Kidney epithelial cell (primary cell): ENCODE data around the gene LCE3D. TPM values are rescaled to one million over a fixed set of nuclear protein-coding genes. Genes with fewer than 3 reads are reported as not detected.
A peak's percentile ranks its signal among the peaks of the same experiment; 100 is the strongest.
"Not testable (repeated sequence)": the region's sequence is repeated elsewhere in the genome, so short reads cannot be mapped to it uniquely, and the experiment has no call there.

Source experiments
- DNase-seq: peaks from one replicate; pipeline ENCODE4 v3.0.0-alpha.2; 2010; ENCODE audit warnings: low read depth
- H3K27me3 ChIP-seq: 2 replicates; pipeline ENCODE4 v1.6.0; 2011; ENCODE audit warnings: low read length; ENCODE audit not compliant: control insufficient read depth, insufficient read depth
- H3K36me3 ChIP-seq: 2 replicates; pipeline ENCODE4 v1.5.1; 2011; ENCODE audit warnings: low read length; ENCODE audit not compliant: control insufficient read depth, insufficient read depth
- H3K4me3 ChIP-seq: 2 replicates; pipeline ENCODE4 v1.5.1; 2011; ENCODE audit warnings: low read depth, mild to moderate bottlenecking, control low read depth, low read length
- CTCF ChIP-seq: IDR thresholded peaks from 2 replicates; pipeline ENCODE4 v1.5.1; 2011; ENCODE audit warnings: mild to moderate bottlenecking, moderate library complexity, low read length, control low read depth, inconsistent platforms; ENCODE audit not compliant: insufficient read depth, poor library complexity, severe bottlenecking
- total RNA-seq: library from RNA; depleted of rRNA; stranded (reverse); fragments of >200 nt; gene quantifications from 2 replicates; pipeline ENCODE4 v1.2.3, GENCODE V29; 2015

Gene LCE3D
- total RNA-seq, 1 donor from 2014 or later, result not detected

GRCh38 chr1:152599934-152600333, 19.6 kb upstream of the LCE3D start, which contains the start of gene LCE3C:
Gene LCE3C (plus strand): TSS chr1:152600234. CDS start chr1:152600732, 498 bp downstream.
- Histone ChIP-seq H3K4me3 (no peak within 1 kb of the TSS), H3K27me3 (no peaks in the 10 kb centered on the region), H3K36me3 (no peaks in the 10 kb centered on the region)
- no peak for TF ChIP-seq CTCF
- no peak for DNase-seq

DNA sequence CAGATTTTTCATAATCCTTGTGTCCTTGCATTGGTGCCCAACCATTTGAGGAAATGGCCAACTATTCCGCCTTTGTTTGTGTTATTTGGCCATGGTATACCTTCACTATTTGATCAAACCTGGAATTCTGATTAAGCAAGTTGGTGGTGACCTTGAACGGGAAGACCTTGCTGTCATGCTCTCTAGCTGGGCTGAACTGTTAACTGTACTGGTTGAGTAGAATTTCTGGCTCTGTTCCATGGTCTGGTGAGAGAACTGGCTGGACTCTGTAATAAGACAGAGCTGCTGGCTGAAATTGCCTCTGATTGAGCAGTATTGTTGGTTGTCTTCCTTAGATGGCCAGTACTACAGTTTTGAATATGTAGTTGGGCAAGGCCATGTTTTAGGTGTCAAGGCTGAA, 16.7 kb upstream of the LCE3D start:
- no peak for DNase-seq
- Histone ChIP-seq H3K4me3 (no peak overlapping the region), H3K36me3 (no peaks in the 10 kb centered on the region), H3K27me3 (no peaks in the 10 kb centered on the region)
- no peak for TF ChIP-seq CTCF

GRCh38 chr1:152585586-152585985, 5.3 kb upstream of the LCE3D start:
- H3K4me3 ChIP-seq, result no peak overlapping the region
- peak; percentile 30 for TF ChIP-seq CTCF
- H3K36me3 ChIP-seq, result no peaks in the 10 kb centered on the region
- DNase-seq, result no peak
- no peaks in the 10 kb centered on the region for H3K27me3 ChIP-seq

DNA sequence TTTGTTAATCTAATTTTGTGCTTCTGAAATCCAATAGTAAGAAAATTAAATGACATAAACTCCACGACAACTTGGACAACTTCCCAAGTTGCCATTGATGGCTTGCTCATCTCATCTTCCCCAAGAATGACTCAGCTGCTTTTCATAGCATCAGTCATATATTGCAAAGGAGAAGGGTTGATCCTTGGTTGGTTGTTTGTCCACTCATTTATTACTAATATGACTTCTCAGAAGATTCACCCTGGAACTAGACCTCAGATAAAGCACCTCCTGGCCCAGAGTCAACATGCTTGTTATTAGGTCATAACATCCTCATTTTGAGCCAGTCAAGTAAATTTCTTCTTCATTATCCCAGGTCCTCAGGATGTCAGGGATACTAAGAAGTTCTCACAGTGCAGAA, 2.3 kb upstream of the LCE3D start:
- Histone ChIP-seq H3K4me3 (no peak overlapping the region), H3K36me3 (no peaks in the 10 kb centered on the region), H3K27me3 (no peaks in the 10 kb centered on the region)
- no peak for TF ChIP-seq CTCF
- no peak for DNase-seq

- DNase-seq, H3K27me3 ChIP-seq, H3K36me3 ChIP-seq, H3K4me3 ChIP-seq: not testable (repeated sequence)
Observed at GRCh38 chr1:152579526-152579925, 790 bp downstream of the LCE3D start.

DNA sequence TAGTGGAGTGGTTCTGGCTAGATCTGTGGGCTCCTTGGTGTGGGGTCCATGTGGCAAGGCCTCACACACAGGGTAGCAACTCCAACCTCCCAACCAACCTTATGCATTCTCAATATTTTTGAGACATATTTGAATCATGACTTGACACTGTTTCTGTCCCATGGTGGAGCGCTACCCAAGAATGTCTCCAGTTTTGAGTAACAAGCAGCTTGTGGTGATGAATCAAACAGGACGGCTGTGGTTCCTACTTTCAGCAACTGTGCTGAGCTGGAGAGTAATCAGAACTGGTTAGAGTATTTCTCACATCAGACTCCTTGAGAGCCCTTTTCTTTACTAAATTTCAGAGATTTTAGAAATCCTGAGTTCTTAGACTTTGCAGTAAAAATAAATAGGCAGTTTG, 3.1 kb downstream of the LCE3D start:
- no peak for DNase-seq
- TF ChIP-seq CTCF, result no peak
- H3K27me3 ChIP-seq, result no peaks in the 10 kb centered on the region

More for the DNA sequence above, 3.1 kb downstream of the LCE3D start:
- Histone ChIP-seq H3K4me3 (no peak overlapping the region), H3K36me3 (no peaks in the 10 kb centered on the region)
